ENCODE data around the gene OLAH.

OLAH gene

DNA sequence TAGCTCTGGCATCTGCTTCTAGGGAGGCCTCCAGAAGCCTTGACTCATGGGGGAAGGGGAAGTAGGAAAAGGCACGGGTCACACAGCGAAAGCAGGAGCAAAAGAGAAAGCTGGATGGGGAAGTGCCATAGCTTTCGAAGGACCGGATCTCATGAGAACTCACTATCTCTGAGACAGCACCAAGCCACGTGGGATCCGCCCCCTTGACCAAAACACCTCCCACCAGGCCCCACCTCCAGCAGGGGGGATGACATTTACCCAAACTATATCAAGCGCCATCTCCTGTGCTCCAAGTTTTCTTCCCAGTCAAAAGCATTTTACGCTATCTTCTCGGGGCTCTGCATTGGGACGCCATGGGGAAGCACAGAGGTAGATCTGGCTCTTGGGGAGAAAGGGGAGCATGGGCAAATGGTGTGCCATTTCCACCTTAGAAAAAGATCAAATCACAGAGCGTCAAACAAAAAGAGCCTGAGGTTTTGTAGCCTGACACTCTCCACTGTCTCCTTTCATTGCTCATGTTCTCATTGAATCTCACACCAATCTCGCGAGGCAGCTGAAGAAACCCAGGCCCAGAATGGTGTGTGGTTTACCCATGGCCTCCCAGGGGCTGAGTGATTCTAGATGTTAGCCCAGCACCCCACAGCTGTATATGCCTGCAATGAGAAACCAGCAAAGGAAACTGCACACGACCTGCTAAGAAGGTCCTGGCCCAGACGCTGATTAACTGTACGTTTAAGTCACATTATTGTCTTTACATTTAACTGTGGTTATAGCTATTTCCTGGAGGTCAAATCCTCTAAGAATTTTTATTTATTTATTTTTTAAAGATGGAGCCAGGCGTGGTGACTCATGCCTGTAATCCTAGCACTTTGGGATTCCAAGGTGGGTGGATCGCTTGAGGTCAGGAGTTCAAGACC lies 8.1 kb upstream of the OLAH start:
- TF ChIP-seq, protein P1, sequence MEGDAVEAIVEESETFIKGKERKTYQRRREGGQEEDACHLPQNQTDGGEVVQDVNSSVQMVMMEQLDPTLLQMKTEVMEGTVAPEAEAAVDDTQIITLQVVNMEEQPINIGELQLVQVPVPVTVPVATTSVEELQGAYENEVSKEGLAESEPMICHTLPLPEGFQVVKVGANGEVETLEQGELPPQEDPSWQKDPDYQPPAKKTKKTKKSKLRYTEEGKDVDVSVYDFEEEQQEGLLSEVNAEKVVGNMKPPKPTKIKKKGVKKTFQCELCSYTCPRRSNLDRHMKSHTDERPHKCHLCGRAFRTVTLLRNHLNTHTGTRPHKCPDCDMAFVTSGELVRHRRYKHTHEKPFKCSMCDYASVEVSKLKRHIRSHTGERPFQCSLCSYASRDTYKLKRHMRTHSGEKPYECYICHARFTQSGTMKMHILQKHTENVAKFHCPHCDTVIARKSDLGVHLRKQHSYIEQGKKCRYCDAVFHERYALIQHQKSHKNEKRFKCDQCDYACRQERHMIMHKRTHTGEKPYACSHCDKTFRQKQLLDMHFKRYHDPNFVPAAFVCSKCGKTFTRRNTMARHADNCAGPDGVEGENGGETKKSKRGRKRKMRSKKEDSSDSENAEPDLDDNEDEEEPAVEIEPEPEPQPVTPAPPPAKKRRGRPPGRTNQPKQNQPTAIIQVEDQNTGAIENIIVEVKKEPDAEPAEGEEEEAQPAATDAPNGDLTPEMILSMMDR (conservative IDR thresholded peaks at IDR 0.05; ENCODE audit: low read depth, low read length), result no peak

DNA sequence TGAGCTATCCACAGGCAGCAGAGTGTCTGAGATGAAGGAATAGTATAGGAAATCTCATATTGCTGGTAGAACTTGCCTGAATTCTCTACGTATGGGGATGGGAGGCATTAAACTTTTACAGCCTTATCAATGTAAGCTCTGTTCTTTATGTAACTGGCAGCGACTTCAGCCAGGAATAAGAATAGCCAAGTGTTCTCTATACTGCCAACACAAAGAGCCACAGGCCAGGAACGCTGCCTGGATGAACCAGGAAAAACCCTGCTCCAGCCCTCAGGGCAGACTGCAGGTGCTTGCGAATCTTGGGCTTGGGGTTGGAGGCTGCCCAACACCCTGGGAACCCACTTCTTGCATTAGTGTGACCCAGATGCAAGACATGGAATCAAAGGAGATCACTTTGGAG lies 6.1 kb upstream of the OLAH start:
- TF ChIP-seq, protein P1 (conservative IDR thresholded peaks at IDR 0.05; ENCODE audit: low read depth, low read length), result no peak
- no peak for DNase-seq (ENCODE audit: low read depth)
- no peak overlapping the region for H3K4me3 ChIP-seq (ENCODE audit: low read length)

More for the DNA sequence above, 8.1 kb upstream of the OLAH start:
- no peak overlapping the region for H3K4me3 ChIP-seq (ENCODE audit: low read length)
- DNase-seq (ENCODE audit: low read depth), result peak; percentile 37

DNA sequence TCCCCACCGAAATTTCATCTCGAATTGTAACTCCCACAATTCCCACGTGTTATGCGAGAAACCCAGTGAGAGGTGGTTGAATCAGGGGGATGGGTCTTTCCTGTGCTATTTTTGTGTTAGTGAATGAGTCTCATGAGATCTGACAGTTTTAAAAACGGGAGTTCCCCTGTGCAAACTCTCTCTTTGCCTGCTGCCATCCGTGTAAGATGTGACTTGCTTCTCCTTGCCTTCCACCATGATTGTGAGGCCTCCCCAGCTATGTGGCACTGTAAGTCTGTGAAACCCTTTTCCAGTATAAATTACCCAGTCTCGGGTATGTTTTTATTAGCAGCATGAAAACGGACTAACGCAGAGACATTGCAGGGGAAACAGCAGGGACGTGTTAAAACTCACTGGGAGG lies 5.3 kb upstream of the OLAH start:
- TF ChIP-seq, protein P1 (conservative IDR thresholded peaks at IDR 0.05; ENCODE audit: low read depth, low read length), result no peak
- no peak for DNase-seq (ENCODE audit: low read depth)

DNA sequence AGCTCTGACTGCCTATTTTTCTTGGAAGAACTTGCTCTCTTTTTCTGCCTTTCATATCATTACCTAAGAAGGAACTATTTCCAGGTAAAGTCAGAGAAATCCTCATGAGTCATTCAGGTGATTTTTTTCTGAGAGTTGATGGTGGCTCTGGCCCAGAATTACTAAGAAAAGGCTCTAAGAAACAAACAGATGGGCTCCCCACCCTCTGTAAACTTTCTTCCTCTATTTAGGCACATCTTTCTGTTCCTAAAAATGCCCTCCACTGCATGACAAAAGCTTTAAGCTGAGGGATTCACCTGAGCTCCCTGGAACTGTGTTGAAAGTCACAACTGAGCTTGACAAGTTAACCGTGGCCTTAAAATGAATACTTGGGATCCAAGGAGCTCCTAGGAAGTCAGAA lies 1.6 kb downstream of the OLAH start:
- TF ChIP-seq, protein P1 (conservative IDR thresholded peaks at IDR 0.05; ENCODE audit: low read depth, low read length), result no peak
- DNase-seq (ENCODE audit: low read depth), result no peak

More for the DNA sequence above, 5.3 kb upstream of the OLAH start:
- H3K4me3 ChIP-seq (ENCODE audit: low read length), result no peak overlapping the region

DNA sequence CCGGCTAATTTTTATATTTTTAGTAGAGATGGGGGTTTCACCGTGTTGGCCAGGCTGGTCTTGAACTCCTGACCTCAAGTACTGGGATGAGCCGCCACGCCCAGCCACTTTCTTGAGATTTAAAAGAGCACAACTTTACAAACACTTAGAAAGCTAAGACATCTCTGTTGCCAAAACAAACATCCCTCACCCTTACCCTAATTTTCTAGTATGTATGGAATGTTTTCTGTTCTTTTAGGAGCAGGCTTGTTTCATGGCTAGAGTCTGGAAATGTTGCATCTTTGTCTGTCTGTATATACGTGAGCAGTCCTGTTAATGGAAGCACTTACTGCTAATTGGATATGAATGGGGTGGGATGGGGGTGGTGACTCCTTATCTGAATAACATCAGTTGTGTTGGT lies 2.9 kb downstream of the OLAH start:
- no peak overlapping the region for H3K4me3 ChIP-seq (ENCODE audit: low read length)
- peak; percentile 30 for DNase-seq (ENCODE audit: low read depth)
- TF ChIP-seq, protein P1 (conservative IDR thresholded peaks at IDR 0.05; ENCODE audit: low read depth, low read length), result no peak

More for the DNA sequence above, 1.6 kb downstream of the OLAH start:
- H3K4me3 ChIP-seq (ENCODE audit: low read length), result no peak overlapping the region

DNA sequence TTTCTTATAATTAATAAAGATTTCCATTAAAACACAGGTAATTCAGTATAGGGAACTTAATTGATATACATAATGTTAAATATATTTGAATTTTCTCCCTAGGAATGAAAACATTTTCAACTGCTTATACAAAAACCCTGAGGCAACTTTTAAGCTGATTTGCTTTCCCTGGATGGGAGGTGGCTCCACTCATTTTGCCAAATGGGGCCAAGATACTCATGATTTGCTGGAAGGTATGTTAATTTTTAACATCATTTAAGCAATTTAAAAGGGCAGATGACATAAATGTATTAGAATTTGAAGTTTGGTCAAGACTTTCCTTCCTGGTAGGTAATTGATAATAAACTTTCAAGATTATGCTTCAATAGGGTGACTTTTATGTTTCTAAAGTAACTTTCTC lies 5.8 kb downstream of the OLAH start:
- no peak overlapping the region for H3K4me3 ChIP-seq (ENCODE audit: low read length)
- TF ChIP-seq, protein P1 (conservative IDR thresholded peaks at IDR 0.05; ENCODE audit: low read depth, low read length), result no peak
- no peak for DNase-seq (ENCODE audit: low read depth)

DNA sequence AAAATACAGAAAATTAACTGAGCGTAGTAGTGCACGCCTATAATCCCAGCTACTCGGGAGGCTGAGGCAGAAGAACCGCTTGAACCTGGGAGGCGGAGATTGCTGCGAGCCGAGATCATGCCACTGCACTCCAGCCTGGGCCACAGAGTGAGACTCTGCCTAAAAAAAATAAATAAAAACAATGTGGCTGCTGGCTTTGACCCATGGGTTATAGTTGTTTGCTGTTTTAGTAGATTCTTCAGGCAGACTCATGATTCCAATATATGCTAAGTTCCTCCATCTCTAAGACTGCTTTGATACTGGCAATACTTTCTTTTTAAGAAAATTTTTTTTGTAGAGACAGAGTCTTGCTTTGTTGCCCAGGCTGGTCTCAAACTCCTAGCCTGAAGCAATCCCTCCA lies 8.4 kb downstream of the OLAH start:
- DNase-seq (ENCODE audit: low read depth), result no peak
- TF ChIP-seq, protein P1 (conservative IDR thresholded peaks at IDR 0.05; ENCODE audit: low read depth, low read length), result no peak
- H3K4me3 ChIP-seq (ENCODE audit: low read length), result no peak overlapping the region

Measured in retinal pigment epithelial cell (primary cell).